ENCODE measurements around the gene TAS2R40. TPM values are rescaled to one million over a fixed set of nuclear protein-coding genes. Genes with fewer than 3 reads are reported as not detected.

TAS2R40 gene
- polyA plus RNA-seq, 1 donor from 2014 or later, result not detected

GRCh38 chr7:143225047-143225446 lies 3.2 kb downstream of the TAS2R40 start:
- no peak overlapping the region for H3K4me3 ChIP-seq (ENCODE audit: low read length)
- H2AFZ ChIP-seq (ENCODE audit: low read depth, low read length), result no peak overlapping the region

GRCh38 chr7:143227806-143228205 lies 6.0 kb downstream of the TAS2R40 start:
- Histone ChIP-seq H3K4me2 (ENCODE audit: low read length) (no peak overlapping the region), H3K9ac (ENCODE audit: low read length) (no peak overlapping the region), H3K27ac (ENCODE audit: low read length) (no peak overlapping the region), H3K27me3 (ENCODE audit: insufficient read depth, low read depth, low read length) (no peaks in the 10 kb centered on the region), H3K79me2 (replicated peaks; ENCODE audit: insufficient read depth, low read length) (no peaks in the 10 kb centered on the region), H3K9me3 (ENCODE audit: low read length) (no peaks in the 10 kb centered on the region), H2AFZ (ENCODE audit: low read depth, low read length) (no peak overlapping the region), H3K4me3 (ENCODE audit: low read length) (no peak overlapping the region), H4K20me1 (ENCODE audit: insufficient read depth) (no peaks in the 10 kb centered on the region), H3K9me2 (ENCODE audit: insufficient read depth, low read length) (no peaks in the 10 kb centered on the region), H3K36me3 (ENCODE audit: insufficient read depth, low read length) (no peaks in the 10 kb centered on the region), H3F3A (ENCODE audit: insufficient read depth, low read length, poor library complexity, severe bottlenecking) (no peaks in the 10 kb centered on the region)
- TF ChIP-seq SMC3 (conservative IDR thresholded peaks at IDR 0.05; ENCODE audit: poor library complexity), result no peak
- no peak for TF ChIP-seq TAF1 (IDR thresholded peaks at IDR 0.05; ENCODE audit: low read depth)
- TF ChIP-seq EZH2 (IDR thresholded peaks at IDR 0.05; ENCODE audit: borderline replicate concordance, insufficient read depth, low read length, poor library complexity, severe bottlenecking), result no peak
- no peak for TF ChIP-seq MXI1 (conservative IDR thresholded peaks at IDR 0.05; ENCODE audit: poor library complexity, severe bottlenecking)
- no peak for TF ChIP-seq POLR2AphosphoS5 (IDR thresholded peaks at IDR 0.05)
- no peak for TF ChIP-seq REST (IDR thresholded peaks at IDR 0.05; ENCODE audit: borderline replicate concordance)
- TF ChIP-seq EP300 (conservative IDR thresholded peaks at IDR 0.05; ENCODE audit: poor library complexity, severe bottlenecking), result no peak
- TF ChIP-seq RAD21 (conservative IDR thresholded peaks at IDR 0.05), result no peak
- TF ChIP-seq CTCF (IDR thresholded peaks at IDR 0.05; ENCODE audit: poor library complexity, severe bottlenecking), result no peak

More at GRCh38 chr7:143225047-143225446, 3.2 kb downstream of the TAS2R40 start:
- Histone ChIP-seq H3K4me2 (ENCODE audit: low read length) (no peak overlapping the region), H3K9me3 (ENCODE audit: low read length) (no peaks in the 10 kb centered on the region), H4K20me1 (ENCODE audit: insufficient read depth) (no peaks in the 10 kb centered on the region), H3K27me3 (ENCODE audit: insufficient read depth, low read depth, low read length) (no peaks in the 10 kb centered on the region), H3K9me2 (ENCODE audit: insufficient read depth, low read length) (no peaks in the 10 kb centered on the region), H3K27ac (ENCODE audit: low read length) (no peak overlapping the region), H3K9ac (ENCODE audit: low read length) (no peak overlapping the region), H3K36me3 (ENCODE audit: insufficient read depth, low read length) (no peaks in the 10 kb centered on the region), H3K79me2 (replicated peaks; ENCODE audit: insufficient read depth, low read length) (no peaks in the 10 kb centered on the region), H3F3A (ENCODE audit: insufficient read depth, low read length, poor library complexity, severe bottlenecking) (no peaks in the 10 kb centered on the region)
- TF ChIP-seq EZH2 (IDR thresholded peaks at IDR 0.05; ENCODE audit: borderline replicate concordance, insufficient read depth, low read length, poor library complexity, severe bottlenecking) (no peak), POLR2AphosphoS5 (IDR thresholded peaks at IDR 0.05) (no peak)
